Astrocyte (in vitro differentiated cells and primary cell): ENCODE data around the gene ANAPC16. TPM values are rescaled to one million over a fixed set of nuclear protein-coding genes. Genes with fewer than 3 reads are reported as not detected.

Experiments
- DNase-seq: peaks from one replicate; pipeline ENCODE4 v3.0.0-alpha.2; 2010; ENCODE audit warnings: low read depth
- FAIRE-seq: peaks from 2 replicates; lab custom pipeline; 2011; peaks lifted over from hg19 to GRCh38; lab: Jason Lieb, UNC
- H2AFZ ChIP-seq: 2 replicates; pipeline ENCODE4 v1.6.0; 2012; ENCODE audit warnings: low read depth, low read length, inconsistent platforms
- H3K27ac ChIP-seq: 2 replicates; pipeline ENCODE4 v1.5.1; 2011; ENCODE audit warnings: low read depth, low read length, inconsistent platforms
- H3K27me3 ChIP-seq: 2 replicates; pipeline ENCODE4 v1.6.0; 2011; ENCODE audit warnings: low read length, inconsistent platforms; ENCODE audit not compliant: insufficient read depth
- H3K36me3 ChIP-seq: 2 replicates; pipeline ENCODE4 v1.5.1; 2011; ENCODE audit warnings: low read length, inconsistent platforms; ENCODE audit not compliant: insufficient read depth
- H3K4me1 ChIP-seq: 2 replicates; pipeline ENCODE4 v1.5.1; 2011; ENCODE audit warnings: low read length, inconsistent platforms; ENCODE audit not compliant: insufficient read depth
- H3K4me2 ChIP-seq: 2 replicates; pipeline ENCODE4 v1.6.0; 2012; ENCODE audit warnings: low read length, inconsistent platforms
- H3K4me3 ChIP-seq: 2 replicates; pipeline ENCODE4 v1.5.1; 2011; ENCODE audit warnings: low read depth, mild to moderate bottlenecking, low read length, inconsistent platforms; ENCODE audit not compliant: insufficient read depth
- H3K79me2 ChIP-seq: 2 replicates; pipeline ENCODE4 v1.6.0; 2012; ENCODE audit warnings: mild to moderate bottlenecking, low read length, inconsistent platforms; ENCODE audit not compliant: insufficient read depth
- H3K9ac ChIP-seq: 2 replicates; pipeline ENCODE4 v1.6.0; 2012; ENCODE audit warnings: mild to moderate bottlenecking, low read length, inconsistent platforms
- H3K9me3 ChIP-seq: 2 replicates; pipeline ENCODE4 v1.5.1; 2012; ENCODE audit warnings: low read depth, mild to moderate bottlenecking, low read length, inconsistent platforms; ENCODE audit not compliant: insufficient read depth
- H4K20me1 ChIP-seq: 2 replicates; pipeline ENCODE4 v1.6.0; 2012; ENCODE audit warnings: low read length, inconsistent platforms; ENCODE audit not compliant: insufficient read depth
- H3K27ac Mint-ChIP-seq: one replicate; pipeline ENCODE4 v1.8.0; 2021; ENCODE audit warnings: mild to moderate bottlenecking, mixed read lengths; ENCODE audit not compliant: unreplicated experiment
- H3K27me3 Mint-ChIP-seq: one replicate; pipeline ENCODE4 v1.8.0; 2021; ENCODE audit warnings: low read depth, mixed read lengths; ENCODE audit not compliant: unreplicated experiment
- H3K36me3 Mint-ChIP-seq: one replicate; pipeline ENCODE4 v1.8.0; 2021; ENCODE audit warnings: low read depth, mixed read lengths; ENCODE audit not compliant: unreplicated experiment
- H3K4me1 Mint-ChIP-seq: one replicate; pipeline ENCODE4 v1.8.0; 2021; ENCODE audit warnings: low read depth, mixed read lengths; ENCODE audit not compliant: unreplicated experiment
- H3K4me3 Mint-ChIP-seq: one replicate; pipeline ENCODE4 v1.8.0; 2021; ENCODE audit warnings: mild to moderate bottlenecking, moderate library complexity, mixed read lengths; ENCODE audit not compliant: unreplicated experiment
- H3K9me3 Mint-ChIP-seq: one replicate; pipeline ENCODE4 v1.8.0; 2021; ENCODE audit warnings: mild to moderate bottlenecking, mixed read lengths; ENCODE audit not compliant: unreplicated experiment
- CTCF ChIP-seq: IDR thresholded peaks from 2 replicates; pipeline ENCODE4 v1.5.1; 2011; ENCODE audit warnings: low read depth, mild to moderate bottlenecking, inconsistent platforms, low read length, moderate library complexity; ENCODE audit not compliant: insufficient read depth
- EZH2 ChIP-seq: IDR thresholded peaks from 2 replicates; pipeline ENCODE4 v1.6.1; 2012; ENCODE audit warnings: mild to moderate bottlenecking, low read length, inconsistent platforms; ENCODE audit not compliant: insufficient read depth
- total RNA-seq: library from RNA; stranded (reverse); gene quantifications from 2 replicates; pipeline ENCODE4 v1.2.1, GENCODE V29; 2021

Gene ANAPC16
- total RNA-seq, 1 donor from 2014 or later, result 47.3 TPM

- Mint-ChIP-seq H3K36me3 (no peaks in the 10 kb centered on the region), H3K27me3 (no peaks in the 10 kb centered on the region), H3K4me1 (peaks cover 32% of the 10 kb centered on the region), H3K4me3 (no peak overlapping the region), H3K27ac (no peak overlapping the region), H3K9me3 (no peaks in the 10 kb centered on the region)
- FAIRE-seq (no peak), DNase-seq (no peak)
- no peak for TF ChIP-seq EZH2
- no peak for TF ChIP-seq CTCF
- H3K4me1 ChIP-seq, result peaks cover 19% of the 10 kb centered on the region
- H3K27ac ChIP-seq, result no peak overlapping the region
- no peak overlapping the region for H3K4me3 ChIP-seq
- no peak overlapping the region for H2AFZ ChIP-seq
- peaks cover under 1% of the 10 kb centered on the region for H3K27me3 ChIP-seq
- no peak overlapping the region for H3K9ac ChIP-seq
- no peaks in the 10 kb centered on the region for H3K9me3 ChIP-seq
- no peaks in the 10 kb centered on the region for H3K79me2 ChIP-seq
- no peak overlapping the region for H3K4me2 ChIP-seq
- H4K20me1 ChIP-seq, result no peaks in the 10 kb centered on the region
- no peaks in the 10 kb centered on the region for H3K36me3 ChIP-seq
Observed at GRCh38 chr10:72258617-72259016, 42.8 kb downstream of the ANAPC16 start.

- Mint-ChIP-seq H3K9me3 (no peaks in the 10 kb centered on the region), H3K4me3 (peak overlapping the region; percentile 57), H3K27me3 (no peaks in the 10 kb centered on the region), H3K4me1 (peaks cover 39% of the 10 kb centered on the region), H3K27ac (peak overlapping the region; percentile 92), H3K36me3 (no peaks in the 10 kb centered on the region)
- Histone ChIP-seq H3K27me3 (peaks cover 4% of the 10 kb centered on the region), H3K9ac (no peak overlapping the region), H2AFZ (no peak overlapping the region), H3K79me2 (no peaks in the 10 kb centered on the region), H3K4me2 (peak overlapping the region; percentile 97), H4K20me1 (no peaks in the 10 kb centered on the region), H3K4me3 (no peak overlapping the region), H3K4me1 (peaks cover 19% of the 10 kb centered on the region), H3K36me3 (no peaks in the 10 kb centered on the region), H3K27ac (no peak overlapping the region), H3K9me3 (no peaks in the 10 kb centered on the region)
- FAIRE-seq (no peak), DNase-seq (peak; percentile 29)
- TF ChIP-seq CTCF, result no peak
- no peak for TF ChIP-seq EZH2
Observed at GRCh38 chr10:72259491-72260238, 43.9 kb downstream of the ANAPC16 start.
